Measurements from ENCODE around the gene MAP4K4. TPM values are rescaled to one million over a fixed set of nuclear protein-coding genes. Genes with fewer than 3 reads are reported as not detected.
A peak's percentile ranks its signal among the peaks of the same experiment; 100 is the strongest.

Gene MAP4K4
- total RNA-seq, 2 donors from 2014 or later = 59.5 to 74.6 TPM

GRCh38 chr2:101796825-101797600 is 99.5 kb downstream of the MAP4K4 start:
- no peak for DNase-seq
- intact Hi-C loops (cut with DNase I) = no loop called here
- no peak for ATAC-seq

- DNase-seq (no peak), ATAC-seq (no peak)
- intact Hi-C loops (cut with DNase I) = no loop called here
Measured at GRCh38 chr2:101801496-101801895, 104.0 kb downstream of the MAP4K4 start.

- intact Hi-C loops (cut with DNase I) = no loop called here
- DNase-seq (no peak), ATAC-seq (peak in 1 of 2 donors; percentile 12)
Measured at GRCh38 chr2:101802329-101802728, 104.8 kb downstream of the MAP4K4 start.

- intact Hi-C loops (cut with DNase I) = no loop called here
- ATAC-seq (no peak), DNase-seq (no peak)
Measured at GRCh38 chr2:101803128-101803527, 105.6 kb downstream of the MAP4K4 start.

- intact Hi-C loops (cut with DNase I) = no loop called here
- ATAC-seq (peak in 1 of 2 donors; percentile 45), DNase-seq (no peak)
Measured at GRCh38 chr2:101803945-101804696, 106.6 kb downstream of the MAP4K4 start.

- no peak for DNase-seq
- intact Hi-C loops (cut with DNase I) = no loop called here
Measured at GRCh38 chr2:101805152-101806088, 107.9 kb downstream of the MAP4K4 start.

GRCh38 chr2:101806123-101806522 is 108.6 kb downstream of the MAP4K4 start:
- intact Hi-C loops (cut with DNase I) = no loop called here
- peak in 1 of 2 donors; percentile 60 for ATAC-seq
- no peak for DNase-seq

More at GRCh38 chr2:101805152-101806088, 107.9 kb downstream of the MAP4K4 start:
- ATAC-seq = peak in 1 of 2 donors; percentile 71

- intact Hi-C loops (cut with DNase I) = no loop called here
- DNase-seq = no peak
- ATAC-seq = peak in 1 of 2 donors; percentile 43
Measured at GRCh38 chr2:101806701-101807100, 109.2 kb downstream of the MAP4K4 start.

- no peak for ATAC-seq
- intact Hi-C loops (cut with DNase I) = no loop called here
Measured at GRCh38 chr2:101807242-101807641, 109.7 kb downstream of the MAP4K4 start.

GRCh38 chr2:101808006-101808562 is 110.6 kb downstream of the MAP4K4 start:
- ATAC-seq = no peak
- no peak for DNase-seq
- intact Hi-C loops (cut with DNase I) = no loop called here

More at GRCh38 chr2:101807242-101807641, 109.7 kb downstream of the MAP4K4 start:
- DNase-seq = no peak

GRCh38 chr2:101809698-101810097 is 112.2 kb downstream of the MAP4K4 start:
- DNase-seq = no peak
- no peak for ATAC-seq
- intact Hi-C loops (cut with DNase I) = no loop called here

GRCh38 chr2:101811226-101812015 is 113.9 kb downstream of the MAP4K4 start:
- intact Hi-C loops (cut with DNase I) = no loop called here
- DNase-seq (no peak), ATAC-seq (no peak)

- ATAC-seq (no peak), DNase-seq (no peak)
- intact Hi-C loops (cut with DNase I) = no loop called here
Measured at GRCh38 chr2:101812226-101812625, 114.7 kb downstream of the MAP4K4 start.

GRCh38 chr2:101814752-101815151 is 117.2 kb downstream of the MAP4K4 start:
- DNase-seq (no peak), ATAC-seq (no peak)
- intact Hi-C loops (cut with DNase I) = no loop called here

GRCh38 chr2:101815154-101815553 is 117.6 kb downstream of the MAP4K4 start:
- DNase-seq = no peak
- ATAC-seq = no peak
- intact Hi-C loops (cut with DNase I) = no loop called here

GRCh38 chr2:101815739-101816391 is 118.4 kb downstream of the MAP4K4 start:
- ATAC-seq (peak in 1 of 2 donors; percentile 10), DNase-seq (no peak)
- intact Hi-C loops (cut with DNase I) = no loop called here

GRCh38 chr2:101816598-101816997 is 119.1 kb downstream of the MAP4K4 start:
- no peak for ATAC-seq
- no peak for DNase-seq
- intact Hi-C loops (cut with DNase I) = no loop called here

GRCh38 chr2:101817481-101817880 is 120.0 kb downstream of the MAP4K4 start:
- no peak for DNase-seq
- intact Hi-C loops (cut with DNase I) = no loop called here
- ATAC-seq = no peak

Measured in left cardiac atrium (tissue), 4 donors.